Breast epithelium (tissue), 4 donors: ENCODE results near the gene TMEM179. TPM values are rescaled to one million over a fixed set of nuclear protein-coding genes. Genes with fewer than 3 reads are reported as not detected.

ENCODE experiments used
- DNase-seq, 2 donors: peaks; one replicate each; pipeline ENCODE4 v3.0.0-alpha.2; 2019; ENCODE audit warnings: low spot score in 2 of 2
- H3K27ac ChIP-seq, 2 donors: fragments of 200-600 bp; sonication (generic) in 1 of 2; one replicate each; pipeline ENCODE4 v1.5.1; 2016 to 2019; ENCODE audit warnings: mild to moderate bottlenecking in 1 of 2
- H3K27me3 ChIP-seq, 2 donors: fragments of 200-600 bp; sonication (generic) in 1 of 2; one replicate each; pipeline versions ENCODE4 v1.5.1 to v1.6.0; 2017 to 2019; ENCODE audit warnings: control low read depth in 1 of 2, mild to moderate bottlenecking in 1 of 2
- H3K36me3 ChIP-seq: fragments of 200-600 bp; one replicate; pipeline ENCODE4 v1.5.1; 2019
- H3K4me1 ChIP-seq, 2 donors: fragments of 200-600 bp; sonication (generic); one replicate each; pipeline ENCODE4 v1.5.1; 2016 to 2019; ENCODE audit warnings: control low read depth in 1 of 2
- H3K4me3 ChIP-seq, 3 donors: fragments of 200-600 bp; sonication (generic); 1 replicate in 2 of 3; 2 replicates in 1 of 3; pipeline ENCODE4 v1.5.1; 2016 to 2019; ENCODE audit warnings: mild to moderate bottlenecking in 3 of 3, moderate library complexity in 2 of 3
- H3K9me3 ChIP-seq, 2 donors: fragments of 200-600 bp; sonication (generic) in 1 of 2; one replicate each; pipeline ENCODE4 v1.5.1; 2016 to 2019; ENCODE audit warnings: control low read depth in 1 of 2
- CTCF ChIP-seq, 3 donors: fragments of 450-650 bp; IDR thresholded peaks; one replicate each; pipeline ENCODE4 v1.5.1; 2016 to 2017; ENCODE audit warnings: antibody characterized with exemption in 3 of 3, mild to moderate bottlenecking in 3 of 3, moderate library complexity in 3 of 3
- POLR2A ChIP-seq: fragments of 450-650 bp; IDR thresholded peaks from one replicate; pipeline ENCODE4 v1.6.1; 2016; ENCODE audit warnings: antibody characterized with exemption, mild to moderate bottlenecking, moderate library complexity
- POLR2AphosphoS5 ChIP-seq, 3 donors: sonication (generic); formaldehyde crosslinking; IDR thresholded peaks; one replicate each; pipeline ENCODE4 v1.6.1; 2017; ENCODE audit warnings: antibody characterized with exemption in 3 of 3
- intact Hi-C: fragments of 100-400 bp; cut with DNase I; formaldehyde crosslinking; loops from one replicate; pipeline ENCODE4 v1.15.1; 2023; ENCODE audit warnings: low total_unique reads
- total RNA-seq, 3 donors: library from RNA; depleted of rRNA; stranded (reverse); fragments of >200 nt; gene quantifications; one replicate each; pipeline ENCODE4 v1.1.0, GENCODE V29; 2016

Gene TMEM179
- total RNA-seq, 3 donors from 2014 or later = not detected

GRCh38 chr14:104576970-104577332 is 27.6 kb downstream of the TMEM179 start:
- peaks cover 0 to 69% of the 10 kb centered on the region in 2 donors for H3K27me3 ChIP-seq
- DNase-seq = no peak
- intact Hi-C loops = no loop called here

GRCh38 chr14:104576232-104576969 is 28.2 kb downstream of the TMEM179 start:
- peaks cover 0 to 67% of the 10 kb centered on the region in 2 donors for H3K27me3 ChIP-seq
- DNase-seq = no peak

More at GRCh38 chr14:104576970-104577332, 27.6 kb downstream of the TMEM179 start:
- TF ChIP-seq CTCF (IDR thresholded peaks at IDR 0.05) = no peak
- no peak for TF ChIP-seq POLR2AphosphoS5 (IDR thresholded peaks at IDR 0.05)
- no peak for TF ChIP-seq POLR2A
- peaks cover 0 to 5% of the 10 kb centered on the region in 2 donors for H3K4me1 ChIP-seq
- H3K36me3 ChIP-seq = no peaks in the 10 kb centered on the region
- H3K27ac ChIP-seq = no peak overlapping the region
- H3K4me3 ChIP-seq = no peak overlapping the region
- H3K9me3 ChIP-seq = no peaks in the 10 kb centered on the region

GRCh38 chr14:104574978-104575583 is 29.5 kb downstream of the TMEM179 start:
- intact Hi-C loops = no loop called here

More at GRCh38 chr14:104576232-104576969, 28.2 kb downstream of the TMEM179 start:
- Histone ChIP-seq H3K4me3 (no peak overlapping the region), H3K9me3 (no peaks in the 10 kb centered on the region), H3K36me3 (no peaks in the 10 kb centered on the region), H3K4me1 (peaks cover 0 to 5% of the 10 kb centered on the region in 2 donors), H3K27ac (no peak overlapping the region)
- TF ChIP-seq POLR2AphosphoS5 (IDR thresholded peaks at IDR 0.05) (no peak), CTCF (IDR thresholded peaks at IDR 0.05) (no peak)
- intact Hi-C loops = no loop called here

GRCh38 chr14:104574536-104574935 is 30.0 kb downstream of the TMEM179 start:
- intact Hi-C loops = no loop called here
- H3K4me1 ChIP-seq = peaks cover 0 to 1% of the 10 kb centered on the region in 2 donors
- H3K27ac ChIP-seq = no peak overlapping the region
- no peaks in the 10 kb centered on the region for H3K36me3 ChIP-seq
- peaks cover 0 to 75% of the 10 kb centered on the region in 2 donors for H3K27me3 ChIP-seq
- H3K9me3 ChIP-seq = no peaks in the 10 kb centered on the region
- no peak overlapping the region for H3K4me3 ChIP-seq
- TF ChIP-seq POLR2A (no peak), POLR2AphosphoS5 (IDR thresholded peaks at IDR 0.05) (no peak)
- no peak for DNase-seq

More at GRCh38 chr14:104574978-104575583, 29.5 kb downstream of the TMEM179 start:
- DNase-seq = no peak
- Histone ChIP-seq H3K9me3 (no peaks in the 10 kb centered on the region), H3K4me3 (no peak overlapping the region), H3K4me1 (peaks cover 0 to 5% of the 10 kb centered on the region in 2 donors), H3K27ac (no peak overlapping the region), H3K36me3 (no peaks in the 10 kb centered on the region), H3K27me3 (peaks cover 0 to 70% of the 10 kb centered on the region in 2 donors)
- TF ChIP-seq POLR2AphosphoS5 (IDR thresholded peaks at IDR 0.05) = no peak
- no peak for TF ChIP-seq CTCF (IDR thresholded peaks at IDR 0.05)
- TF ChIP-seq POLR2A = no peak

GRCh38 chr14:104573930-104574329 is 30.6 kb downstream of the TMEM179 start:
- intact Hi-C loops = no loop called here
- TF ChIP-seq POLR2AphosphoS5 (IDR thresholded peaks at IDR 0.05) (no peak), CTCF (IDR thresholded peaks at IDR 0.05) (no peak), POLR2A (no peak)
- Histone ChIP-seq H3K36me3 (no peaks in the 10 kb centered on the region), H3K27ac (no peak overlapping the region), H3K4me1 (no peaks in the 10 kb centered on the region), H3K4me3 (no peak overlapping the region), H3K9me3 (no peaks in the 10 kb centered on the region), H3K27me3 (peaks cover 0 to 79% of the 10 kb centered on the region in 2 donors)
- no peak for DNase-seq
